Measurements from ENCODE around the gene SP140L.
"Not testable (repeated sequence)": the region's sequence is repeated elsewhere in the genome, so short reads cannot be mapped to it uniquely, and the experiment has no call there.

SP140L gene

DNA sequence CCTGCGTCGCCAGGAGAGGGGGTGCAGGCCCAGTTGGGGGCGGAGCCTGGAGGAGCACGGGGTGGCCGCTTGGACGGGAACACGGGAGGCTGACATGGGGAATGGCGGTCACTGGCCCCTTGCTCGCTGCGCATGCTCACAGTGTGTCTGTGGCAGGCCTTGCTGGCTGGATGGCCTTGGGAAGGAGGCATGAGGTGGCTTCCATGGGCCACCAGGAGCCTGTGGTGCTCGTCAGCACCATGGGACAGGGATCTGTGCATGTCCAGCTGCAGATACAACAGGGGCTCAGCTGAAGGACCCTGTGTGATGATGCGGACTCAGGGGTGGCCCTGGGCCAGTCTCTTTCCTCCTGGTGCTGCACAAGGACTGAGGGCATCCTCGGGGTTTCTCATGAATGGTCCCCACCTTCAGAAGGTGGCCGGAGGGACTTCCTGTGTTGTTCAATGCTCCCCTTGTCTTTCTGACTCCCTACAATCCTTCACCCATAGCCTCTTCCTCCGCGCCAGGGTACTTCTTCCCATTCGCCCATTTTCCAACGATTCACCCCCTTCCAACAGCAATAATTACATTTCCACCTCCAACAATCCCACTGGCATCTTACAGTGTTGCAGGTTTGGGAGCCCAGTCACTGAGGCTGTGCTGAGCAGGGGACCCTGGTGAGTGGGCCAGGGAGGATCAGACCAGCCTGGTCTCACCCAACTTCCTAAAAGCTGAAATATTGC lies 3.4 kb upstream of the SP140L start:
- peak; percentile 25 for DNase-seq (ENCODE audit: low spot score)

DNA sequence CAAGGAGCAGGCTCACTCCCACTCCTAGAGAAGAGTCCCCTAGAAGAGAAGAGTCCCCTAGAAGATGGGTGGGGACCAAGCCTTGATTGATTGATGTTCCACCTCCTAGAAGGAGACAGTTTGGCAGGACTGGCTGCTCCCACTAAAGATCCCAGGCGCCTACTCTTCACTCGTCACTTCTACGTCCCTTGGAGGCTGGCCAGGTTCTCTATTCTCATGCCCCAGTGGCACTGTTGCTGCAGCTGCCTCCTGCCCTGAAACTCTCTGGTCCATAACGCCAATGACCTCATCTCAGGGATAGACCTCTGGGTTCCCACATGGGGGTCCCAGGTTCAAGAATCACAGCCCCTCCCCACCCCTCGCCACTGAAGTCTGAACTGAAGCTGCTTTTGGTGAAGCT lies 2.5 kb upstream of the SP140L start:
- DNase-seq (ENCODE audit: low spot score): no peak

DNA sequence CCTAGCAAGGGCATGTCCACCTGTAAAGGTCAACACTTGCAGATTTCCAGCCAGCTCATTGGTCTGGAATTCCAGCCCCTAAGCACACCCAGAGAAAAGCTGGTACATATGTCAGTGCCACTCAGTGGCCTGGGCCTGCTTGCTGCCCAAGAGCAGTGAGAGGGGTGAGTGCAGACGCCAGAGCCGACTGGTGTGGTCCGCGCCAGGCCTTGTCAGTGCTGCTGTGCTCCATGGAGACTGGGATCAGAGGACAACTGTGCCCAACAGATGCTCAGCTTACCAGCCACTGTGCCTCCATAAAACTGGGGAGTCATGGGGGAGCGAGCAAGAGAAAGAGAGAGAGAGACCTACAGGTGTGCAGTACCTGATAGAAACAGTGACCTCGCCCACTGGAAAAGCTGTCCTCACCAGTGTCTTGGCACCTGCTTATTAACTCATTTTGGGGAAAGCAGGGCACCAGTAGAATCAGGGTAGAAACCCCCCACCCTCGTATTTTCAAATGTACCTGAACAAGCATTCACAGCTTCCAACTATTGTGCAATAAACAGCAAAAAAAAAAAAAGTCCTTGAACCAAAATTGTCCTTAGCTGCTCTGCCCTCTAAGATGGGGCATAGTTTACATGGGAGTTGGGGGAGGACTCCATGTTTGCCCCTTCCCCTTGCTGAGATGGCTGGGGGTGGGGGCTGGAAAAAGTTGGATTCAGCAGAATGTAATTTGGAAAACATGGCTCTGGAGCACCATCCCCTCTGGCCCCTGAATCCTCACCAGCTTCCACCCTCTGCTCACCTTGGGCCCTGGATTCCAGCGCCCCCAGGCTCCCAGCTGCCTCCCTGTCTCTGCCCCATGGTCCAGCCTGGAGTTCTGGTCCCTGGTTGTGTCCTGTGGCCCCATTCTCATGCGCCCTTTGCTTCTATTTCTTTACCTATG lies 1.4 kb upstream of the SP140L start:
- no peak for DNase-seq (ENCODE audit: low spot score)

DNA sequence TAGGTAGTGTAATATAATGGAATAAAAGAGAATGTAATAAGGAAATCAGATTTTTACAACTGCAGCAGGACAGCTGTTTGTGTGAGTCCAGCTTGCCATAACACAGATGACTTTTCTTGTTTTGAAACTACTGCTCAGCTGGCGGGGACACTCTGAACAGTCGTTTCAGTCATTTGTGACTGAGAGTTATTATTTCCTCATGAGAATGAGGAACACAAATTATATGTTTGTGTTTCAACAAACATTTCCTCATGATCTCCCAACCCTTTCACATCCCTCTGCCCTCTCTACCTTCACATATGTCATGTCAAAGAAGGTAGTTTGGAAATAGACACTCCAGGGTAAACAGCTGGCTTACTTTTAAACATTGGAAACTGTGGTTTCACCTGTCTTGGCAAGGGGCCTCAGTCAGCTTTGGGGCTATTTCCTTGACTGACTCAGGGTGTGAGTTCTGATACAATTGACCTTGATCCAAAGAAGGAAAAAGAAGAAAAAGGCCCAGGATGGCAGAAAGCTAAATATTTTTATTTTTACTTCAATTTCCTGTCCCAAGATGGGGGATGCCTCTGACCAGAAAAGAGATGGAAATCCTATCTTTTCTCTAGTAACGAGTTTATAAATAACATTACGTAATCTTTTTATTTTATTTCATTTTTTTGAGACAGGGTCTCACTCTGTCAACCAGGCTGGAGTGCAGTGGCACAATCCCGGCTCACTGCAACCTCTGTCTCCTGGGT lies 593 bp downstream of the SP140L start:
- DNase-seq (ENCODE audit: low spot score): peak; percentile 57

DNA sequence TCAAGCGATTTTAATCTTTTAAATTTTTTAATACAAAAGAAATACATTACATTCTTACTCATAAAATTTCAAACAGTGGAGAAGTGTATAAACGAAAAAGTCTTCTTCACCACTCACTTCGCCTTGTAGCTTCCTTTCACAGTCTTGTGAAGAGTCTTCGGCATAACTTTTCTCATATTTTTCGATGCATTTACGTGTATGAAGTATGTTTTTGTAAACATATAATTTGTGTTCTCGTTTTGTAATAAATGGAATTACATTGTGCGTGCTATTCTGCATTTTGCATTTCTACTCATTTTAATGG lies 1.1 kb downstream of the SP140L start:
- no peak for DNase-seq (ENCODE audit: low spot score)

DNA sequence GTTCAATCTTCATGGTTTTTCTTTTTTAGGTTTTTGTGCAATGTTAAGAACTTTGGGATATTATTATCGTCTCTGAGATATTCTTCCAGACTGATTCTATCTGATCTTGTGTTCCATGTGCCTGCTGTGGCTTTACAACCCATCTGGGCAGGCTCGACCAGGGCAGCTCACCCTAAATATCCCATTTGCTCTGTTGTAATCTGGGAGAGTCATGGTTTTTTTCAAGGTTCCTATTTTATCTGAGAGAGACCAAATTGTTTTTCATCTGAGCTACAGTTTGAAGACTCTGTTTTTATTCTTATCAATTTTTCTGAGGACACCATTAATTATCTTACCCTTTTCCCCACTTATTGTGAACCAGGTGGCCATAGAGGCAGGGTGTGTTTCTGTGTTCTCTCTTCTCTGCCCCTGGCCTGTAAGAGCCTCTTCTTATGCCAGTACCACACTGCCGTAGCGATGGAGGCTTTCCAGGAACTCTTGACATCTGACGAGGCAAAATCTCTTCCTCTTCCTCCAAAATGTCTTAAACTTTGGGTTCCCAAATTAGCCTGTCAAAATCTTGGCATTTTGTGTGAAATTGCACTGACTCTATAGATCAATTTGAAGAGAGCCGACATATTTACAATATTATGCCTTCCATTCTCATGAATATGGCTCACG lies 3.1 kb downstream of the SP140L start:
- DNase-seq (ENCODE audit: low spot score): no peak

DNA sequence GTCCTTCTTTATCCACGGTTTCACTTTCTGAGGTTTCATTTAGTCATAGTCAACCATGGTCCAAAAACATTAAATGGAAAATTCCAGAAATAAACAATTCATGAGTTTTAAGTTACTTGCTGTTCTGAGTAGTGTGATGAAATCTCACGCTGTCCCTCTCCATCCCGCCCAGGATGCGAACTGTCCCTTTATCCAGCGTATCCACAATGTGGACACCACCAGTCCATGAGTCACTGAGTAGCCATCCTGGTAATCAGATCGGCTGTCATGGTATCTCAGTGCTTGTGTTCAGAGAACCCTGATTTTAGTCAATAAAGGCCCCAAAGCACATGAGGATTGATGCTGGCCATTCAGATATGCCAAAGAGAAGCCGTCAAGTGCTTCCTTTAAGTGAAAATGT lies 3.7 kb downstream of the SP140L start:
- no peak for DNase-seq (ENCODE audit: low spot score)

DNA sequence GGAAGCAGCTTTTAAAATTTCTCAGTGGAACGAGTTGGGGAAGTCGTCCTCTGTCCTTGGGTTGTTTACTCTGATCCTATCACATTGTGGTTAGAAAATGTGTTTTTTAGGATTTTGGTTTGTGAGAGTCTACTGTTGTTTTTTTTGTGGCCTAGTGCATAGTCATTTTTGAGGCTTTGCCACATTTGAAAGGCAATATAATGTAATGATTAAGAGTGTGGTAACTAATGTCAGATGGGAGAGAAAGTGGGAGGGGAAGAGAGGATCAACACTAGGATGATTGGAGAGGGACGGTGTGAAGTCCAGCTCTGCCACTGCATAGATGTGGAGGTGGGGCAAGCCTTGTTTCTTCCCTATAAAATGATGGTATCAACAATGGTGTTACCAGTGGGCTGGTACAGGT lies 8.5 kb downstream of the SP140L start:
- DNase-seq (ENCODE audit: low spot score): no peak

DNA sequence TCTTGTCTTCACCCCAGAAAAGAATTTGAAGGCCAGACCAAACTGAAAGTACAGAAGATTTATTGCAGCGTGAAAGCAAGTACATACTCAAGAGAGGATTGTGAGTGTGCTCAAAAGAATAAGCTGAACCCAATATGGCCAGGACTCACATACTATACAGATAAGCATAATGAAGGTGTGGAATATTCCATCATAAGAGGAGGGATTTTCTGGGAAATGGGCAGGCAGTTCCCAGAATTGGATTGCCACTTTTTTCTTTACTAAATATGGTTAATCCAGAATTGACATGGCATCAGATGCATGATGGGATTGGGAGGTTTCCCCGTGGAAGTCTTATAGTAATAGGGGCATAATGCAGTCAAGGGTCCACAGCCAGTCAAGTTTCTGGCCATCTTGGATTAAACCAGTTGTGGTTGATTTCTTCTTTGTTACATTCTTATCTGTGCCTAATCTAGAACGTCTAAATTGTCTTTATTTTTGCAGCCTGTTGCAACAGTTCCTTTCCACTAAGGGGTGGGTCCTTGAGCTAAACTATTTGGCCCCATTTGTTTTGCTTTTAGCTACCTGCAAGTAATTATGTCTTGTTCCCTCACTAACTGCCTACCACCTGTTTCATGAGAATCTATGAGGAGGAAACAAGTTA lies 9.0 kb downstream of the SP140L start:
- DNase-seq (ENCODE audit: low spot score): no peak

DNA sequence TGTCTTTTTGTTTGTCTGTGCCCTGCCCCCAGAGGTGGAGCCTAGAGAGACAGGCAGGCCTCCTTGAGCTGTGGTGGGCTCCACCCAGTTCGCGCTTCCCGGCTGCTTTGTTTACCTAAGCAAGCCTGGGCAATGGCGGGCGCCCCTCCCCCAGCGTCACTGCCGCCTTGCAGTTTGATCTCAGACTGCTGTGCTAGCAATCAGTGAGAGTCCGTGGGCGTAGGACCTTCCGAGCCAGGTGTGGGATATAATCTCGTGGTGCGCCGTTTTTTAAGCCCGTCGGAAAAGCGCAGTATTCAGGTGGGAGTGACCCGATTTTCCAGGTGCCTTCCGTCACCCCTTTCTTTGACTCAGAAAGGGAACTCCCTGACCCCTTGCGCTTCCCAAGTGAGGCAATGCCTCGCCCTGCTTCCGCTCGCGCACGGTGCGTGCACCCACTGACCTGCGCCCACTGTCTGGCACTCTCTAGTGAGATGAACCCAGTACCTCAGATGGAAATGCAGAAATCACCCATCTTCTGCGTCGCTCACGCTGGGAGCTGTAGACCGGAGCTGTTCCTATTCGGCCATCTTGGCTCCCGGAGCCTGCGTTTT lies 15.0 kb downstream of the SP140L start:
- DNase-seq (ENCODE audit: low spot score): not testable (repeated sequence)

DNA sequence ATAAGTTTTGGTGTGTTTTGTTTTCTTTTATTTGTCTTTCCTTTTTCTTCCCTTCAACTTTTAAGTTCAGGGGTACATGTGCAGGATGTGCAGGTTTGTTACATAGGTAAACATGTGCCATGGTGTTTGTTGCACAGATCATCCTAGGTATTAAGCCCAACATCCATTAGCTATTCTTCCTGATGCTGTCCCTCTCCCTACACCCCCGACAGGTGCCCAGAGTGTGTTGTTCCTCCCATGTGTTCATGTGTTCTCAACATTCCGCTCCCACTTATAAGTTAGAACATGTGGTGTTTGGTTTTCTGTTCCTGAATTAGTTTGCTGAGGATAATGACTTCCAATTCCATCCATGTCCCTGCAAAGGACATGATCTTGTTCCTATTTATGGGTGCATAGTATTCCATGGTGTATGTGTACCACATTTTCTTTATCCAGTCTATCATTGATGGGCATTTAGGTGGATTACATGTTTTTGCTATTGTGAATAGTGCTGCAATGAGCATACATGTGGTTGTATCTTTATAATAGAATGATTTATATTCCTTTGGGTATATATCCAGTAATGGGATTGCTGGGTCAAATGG lies 16.1 kb downstream of the SP140L start:
- not testable (repeated sequence) for DNase-seq (ENCODE audit: low spot score)

DNA sequence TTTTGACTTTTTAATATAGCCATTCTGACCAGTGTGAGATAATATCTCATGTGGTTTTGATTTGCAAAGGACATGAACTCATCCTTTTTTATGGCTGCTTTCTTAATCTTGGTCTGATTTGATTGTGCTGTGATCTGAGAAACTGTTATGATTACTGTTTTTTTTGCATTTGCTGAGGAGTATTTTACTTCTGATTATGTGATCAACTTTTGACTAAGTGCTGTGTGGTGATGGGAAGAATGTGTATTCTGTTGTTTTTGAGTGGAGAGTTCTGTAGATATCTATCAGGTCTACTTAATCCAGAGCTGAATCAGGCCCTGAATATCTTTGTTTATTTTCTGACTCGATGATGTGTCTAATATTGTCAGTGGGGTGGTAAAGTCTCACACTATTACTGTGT lies 16.8 kb downstream of the SP140L start:
- no peak for DNase-seq (ENCODE audit: low spot score)

DNA sequence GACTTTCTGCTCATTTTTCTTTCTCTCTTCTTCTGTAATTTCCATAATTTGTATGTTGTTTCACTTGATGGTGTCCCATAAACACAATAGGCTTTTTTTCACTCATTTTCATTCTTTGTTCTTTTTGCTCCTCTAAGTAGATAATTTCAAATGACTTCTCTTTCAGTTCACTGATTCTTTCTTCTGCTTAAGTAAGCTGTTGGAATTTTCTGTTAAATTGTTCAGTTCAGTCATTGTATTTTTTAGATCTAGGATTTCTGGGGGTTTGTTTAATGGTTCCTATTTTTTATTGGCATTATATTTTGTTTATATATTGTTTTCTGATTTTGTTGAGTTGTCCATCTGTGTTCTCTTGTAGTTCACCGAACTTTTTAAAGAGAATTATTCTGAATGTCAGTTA lies 19.5 kb downstream of the SP140L start:
- DNase-seq (ENCODE audit: low spot score): no peak

DNA sequence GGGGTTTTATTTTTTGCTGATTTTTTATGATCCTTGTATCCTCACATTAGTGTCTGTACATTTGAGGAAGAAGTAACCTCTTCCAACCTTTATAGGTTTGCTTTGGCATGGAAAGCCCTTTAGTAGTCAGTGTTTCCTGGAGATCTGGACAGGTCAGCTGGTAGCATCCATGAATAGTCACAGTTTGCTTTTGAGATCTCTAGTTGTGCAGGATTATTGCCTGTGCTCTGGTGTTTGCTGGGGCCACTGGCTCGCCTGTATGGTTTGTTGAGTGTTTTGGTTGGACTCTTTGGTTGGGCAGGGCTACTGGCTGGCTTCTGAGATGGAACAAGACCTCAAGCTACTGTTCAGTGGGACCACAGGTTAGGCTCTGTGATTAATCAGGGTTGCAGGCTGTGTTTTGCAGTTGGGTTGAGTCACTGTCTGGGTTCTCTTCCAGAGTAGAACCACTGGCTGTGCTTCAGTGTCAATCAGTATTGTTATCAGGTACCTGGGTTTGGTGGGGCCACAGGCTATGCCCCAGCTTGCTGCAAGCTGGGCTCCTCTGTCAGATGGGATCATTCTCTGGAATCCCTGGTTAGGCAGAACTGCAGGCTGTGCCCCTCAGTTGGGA lies 20.0 kb downstream of the SP140L start:
- no peak for DNase-seq (ENCODE audit: low spot score)

DNA sequence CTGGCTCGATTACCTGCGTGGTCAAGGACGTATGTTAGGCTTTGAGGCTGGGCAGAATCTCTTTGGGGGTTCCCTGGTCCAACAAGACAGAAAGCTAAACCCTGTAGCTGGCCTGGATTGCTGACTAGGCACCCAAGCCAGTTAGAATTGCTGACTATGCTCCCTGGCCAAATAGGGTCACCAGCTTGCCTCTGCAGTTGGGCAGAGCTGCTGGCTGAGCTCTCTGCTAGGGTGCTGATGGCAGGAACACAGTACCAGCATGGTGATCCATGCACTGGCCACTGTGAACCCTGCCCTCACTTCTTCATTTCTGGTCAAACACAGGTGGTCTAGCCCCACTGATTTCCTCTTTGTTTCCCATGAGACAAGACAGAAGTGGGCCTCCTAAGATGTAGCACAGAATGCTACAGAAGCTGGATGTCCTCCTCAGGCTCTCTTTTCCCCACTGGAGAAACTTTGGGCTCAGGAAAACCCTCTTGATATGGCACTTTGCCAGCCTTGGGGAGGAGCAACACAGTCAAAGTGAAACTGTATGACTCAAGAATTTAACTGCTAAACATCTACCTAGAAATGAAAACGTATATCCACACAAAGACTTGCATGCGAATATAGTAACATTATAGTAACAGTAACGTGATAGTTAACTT lies 20.8 kb downstream of the SP140L start:
- no peak for DNase-seq (ENCODE audit: low spot score)

DNA sequence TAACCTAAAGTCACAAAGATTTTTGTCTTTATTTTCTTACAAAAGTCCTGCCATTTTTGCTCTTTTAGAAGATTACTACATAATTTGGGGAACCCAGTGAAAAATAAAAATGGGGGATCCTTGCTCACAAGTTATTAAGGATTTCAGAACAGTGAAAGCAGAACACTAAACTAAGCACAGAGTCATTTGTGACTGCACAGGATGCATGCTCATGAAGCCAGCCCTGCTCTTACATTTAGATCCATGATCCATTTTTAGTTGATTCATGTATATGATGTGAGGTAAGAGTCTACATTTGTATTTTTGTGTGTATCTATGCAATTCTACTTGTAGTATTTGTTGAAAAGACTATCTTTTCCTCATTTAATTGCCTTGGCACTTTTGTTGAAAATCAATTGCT lies 21.8 kb downstream of the SP140L start:
- DNase-seq (ENCODE audit: low spot score): no peak

DNA sequence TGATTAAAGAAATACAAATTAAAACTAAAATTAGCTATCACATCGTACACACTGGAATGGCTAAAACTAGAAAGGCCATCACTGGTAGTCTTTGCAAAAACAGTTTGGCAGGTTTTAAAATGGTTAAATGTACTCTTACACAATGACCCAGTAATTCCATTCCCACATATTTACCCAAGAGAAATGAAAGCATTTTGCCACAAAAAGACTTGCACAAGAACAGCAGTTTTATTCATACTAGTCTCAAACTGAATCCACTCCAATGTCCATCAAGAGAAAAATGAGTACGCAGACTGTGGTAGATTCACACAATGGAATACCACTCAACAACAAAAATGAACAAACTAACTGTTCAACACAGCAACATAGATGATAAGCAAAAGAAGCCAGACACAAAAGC lies 29.1 kb downstream of the SP140L start:
- DNase-seq (ENCODE audit: low spot score): no peak

DNA sequence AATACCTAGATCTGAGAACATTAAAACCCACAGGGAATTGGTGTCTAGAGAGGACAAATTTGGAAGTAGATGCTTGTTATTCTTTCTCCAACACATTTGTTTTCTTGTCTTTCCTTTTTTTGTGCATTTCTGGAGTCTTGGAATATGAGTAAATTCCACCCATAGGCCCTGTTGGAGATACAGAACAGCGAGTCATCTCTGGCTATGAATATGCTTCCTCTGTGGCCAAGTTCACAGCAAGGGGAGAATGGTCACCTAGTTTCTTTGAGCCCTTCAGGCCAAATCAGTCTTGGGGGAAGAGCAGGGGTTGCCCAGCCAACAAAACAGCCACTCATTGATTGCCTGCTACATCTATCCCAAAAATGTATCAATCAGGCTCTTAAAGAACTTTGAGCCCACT lies 31.3 kb downstream of the SP140L start:
- DNase-seq (ENCODE audit: low spot score): no peak

DNA sequence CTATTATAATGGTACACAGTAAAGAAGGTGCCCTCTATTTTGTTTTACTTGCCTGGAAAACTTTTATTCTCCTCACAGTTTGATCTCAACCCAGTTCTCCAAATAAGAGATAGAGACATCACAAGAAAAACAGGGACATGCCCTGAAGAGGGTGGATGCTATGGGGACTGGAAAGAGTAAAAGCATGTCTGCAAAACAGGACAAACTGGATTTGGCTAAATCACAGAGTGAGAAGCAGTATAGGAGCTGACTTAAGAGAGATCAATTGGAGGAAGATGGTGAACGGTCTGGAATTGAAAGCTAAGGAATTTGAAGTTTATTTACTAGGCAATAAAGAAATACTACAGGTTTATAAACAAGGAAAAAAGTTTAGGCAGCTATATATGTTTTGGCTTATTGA lies 33.0 kb downstream of the SP140L start:
- no peak for DNase-seq (ENCODE audit: low spot score)

DNA sequence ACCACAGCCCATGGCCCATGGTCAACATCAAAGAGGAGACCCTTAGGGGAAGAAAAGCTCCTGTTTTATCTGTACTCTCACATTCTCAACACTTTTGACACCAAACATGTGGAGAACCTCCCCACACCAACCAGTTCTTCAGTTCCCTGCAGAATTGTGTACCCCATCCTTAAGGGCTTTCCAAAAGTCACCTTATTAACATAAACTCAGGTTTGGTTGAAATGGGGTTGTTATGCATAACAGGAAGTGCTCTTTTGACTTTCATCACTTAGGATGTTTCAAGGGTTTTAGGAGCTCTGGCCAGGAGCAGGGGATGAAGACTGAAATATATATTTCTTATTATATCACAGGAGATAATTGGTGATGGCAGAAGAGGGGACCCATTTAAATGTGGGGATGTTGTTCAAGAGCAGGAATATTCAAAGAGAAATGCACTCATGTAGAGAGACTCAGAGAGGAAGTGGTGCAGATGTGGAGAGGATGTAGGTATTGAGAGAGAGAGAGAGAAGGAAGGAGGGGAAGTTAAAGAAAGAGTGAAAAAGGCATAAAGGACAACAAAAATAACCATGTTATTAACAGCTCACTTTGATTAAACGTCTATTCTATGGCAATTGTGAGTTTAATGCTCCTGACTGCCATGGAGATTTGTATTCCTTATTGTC lies 35.2 kb downstream of the SP140L start:
- DNase-seq (ENCODE audit: low spot score): peak; percentile 43
